SK-N-SH (cell line): ENCODE results near the gene NCKAP5. TPM values are rescaled to one million over a fixed set of nuclear protein-coding genes. Genes with fewer than 3 reads are reported as not detected.

Experiments used
- CTCF ChIA-PET: fragments of 300-600, 350-600 bp; formaldehyde crosslinking; extraction: SDS; loops from one replicate; lab custom pipeline; 2021; lab: Yijun Ruan, JAX
- POLR2A ChIA-PET: fragments of 350-600 bp; sonication (Branson Sonifier 250); formaldehyde crosslinking; extraction: SDS; loops from one replicate; lab custom pipeline; 2020; ENCODE audit warnings: antibody characterized with exemption, inconsistent platforms; lab: Yijun Ruan, JAX
- DNase-seq: peaks from one replicate; pipeline ENCODE4 v3.0.0; 2012
- H2AFZ ChIP-seq: fragments of 200-600 bp; sonication (generic); 2 replicates; pipeline ENCODE4 v1.8.1; 2016; ENCODE audit warnings: antibody characterized with exemption, mild to moderate bottlenecking, low read depth
- H3F3A ChIP-seq: fragments of 200-600 bp; sonication (generic); replicated peaks from 2 replicates; pipeline ENCODE3; 2016; ENCODE audit warnings: antibody characterized with exemption, mild to moderate bottlenecking; ENCODE audit not compliant: insufficient read depth
- H3K27ac ChIP-seq, 2 experiments: fragments of 200-500 bp in 1 of 2; fragments of 200-600 bp in 1 of 2; sonication (Bioruptor generic) in 1 of 2; sonication (generic), shearing (Covaris generic) in 1 of 2; 2 replicates each; pipeline versions ENCODE4 v1.5.1 to v1.6.1; 2014 to 2016; ENCODE audit warnings: low read depth in 2 of 2, inconsistent platforms in 1 of 2, low read length in 1 of 2, mild to moderate bottlenecking in 1 of 2, mixed read lengths in 1 of 2
- H3K27me3 ChIP-seq: fragments of 200-600 bp; sonication (generic), shearing (Covaris generic); 2 replicates; pipeline ENCODE4 v1.6.1; 2016; ENCODE audit warnings: mixed run types; ENCODE audit not compliant: insufficient read depth
- H3K36me3 ChIP-seq, 2 experiments: fragments of 200-500 bp in 1 of 2; fragments of 200-600 bp in 1 of 2; sonication (Bioruptor generic) in 1 of 2; sonication (generic) in 1 of 2; replicated peaks in 1 of 2; 2 replicates each; pipeline versions ENCODE3 to v1.5.1; 2014 to 2016; ENCODE audit warnings: low read length in 1 of 2, mild to moderate bottlenecking in 1 of 2; ENCODE audit not compliant: insufficient read depth in 2 of 2, control insufficient read depth in 1 of 2
- H3K4me1 ChIP-seq, 2 experiments: fragments of 200-500 bp in 1 of 2; fragments of 200-600 bp in 1 of 2; sonication (Bioruptor generic) in 1 of 2; sonication (generic), shearing (Covaris generic) in 1 of 2; 2 replicates each; pipeline versions ENCODE4 v1.5.1 to v1.6.1; 2014 to 2016; ENCODE audit warnings: low read depth in 1 of 2, low read length in 1 of 2, mixed run types in 1 of 2; ENCODE audit not compliant: insufficient read depth in 2 of 2, control insufficient read depth in 1 of 2
- H3K4me2 ChIP-seq: fragments of 200-600 bp; sonication (generic), shearing (Covaris generic); 2 replicates; pipeline ENCODE4 v1.6.1; 2017; ENCODE audit warnings: mixed run types
- H3K4me3 ChIP-seq, 2 experiments: fragments of 200-500 bp in 1 of 2; fragments of 200-600 bp in 1 of 2; sonication (Bioruptor generic) in 1 of 2; sonication (generic), shearing (Covaris generic) in 1 of 2; 2 replicates each; pipeline versions ENCODE4 v1.5.1 to v1.8.1; 2014 to 2016; ENCODE audit warnings: low read depth in 2 of 2, inconsistent platforms in 1 of 2, low read length in 1 of 2, mild to moderate bottlenecking in 1 of 2, mixed read lengths in 1 of 2, moderate library complexity in 1 of 2
- H3K79me2 ChIP-seq: fragments of 200-600 bp; sonication (generic); 2 replicates; pipeline ENCODE4 v1.8.1; 2017; ENCODE audit warnings: mild to moderate bottlenecking; ENCODE audit not compliant: insufficient read depth
- H3K9ac ChIP-seq: fragments of 200-600 bp; sonication (generic); 2 replicates; pipeline ENCODE4 v1.6.1; 2017; ENCODE audit warnings: mixed run types
- H3K9me2 ChIP-seq: fragments of 200-600 bp; sonication (generic); 2 replicates; pipeline ENCODE4 v1.6.1; 2017; ENCODE audit warnings: mixed run types
- H3K9me3 ChIP-seq: fragments of 200-600 bp; sonication (generic); 2 replicates; pipeline ENCODE4 v1.6.1; 2017; ENCODE audit warnings: mixed run types, mild to moderate bottlenecking, moderate library complexity
- H4K20me1 ChIP-seq: fragments of 200-600 bp; sonication (generic); 2 replicates; pipeline ENCODE4 v1.6.1; 2017; ENCODE audit warnings: mild to moderate bottlenecking, mixed run types; ENCODE audit not compliant: insufficient read depth
- EZH2phosphoT487 ChIP-seq: fragments of 200-600 bp; sonication (generic); IDR thresholded peaks from 2 replicates; pipeline ENCODE4 v1.6.1; 2017; ENCODE audit warnings: low read depth, mixed run types, mild to moderate bottlenecking, antibody characterized with exemption, moderate library complexity, borderline replicate concordance
- FOSL2 ChIP-seq: IDR thresholded peaks from 2 replicates; pipeline ENCODE4 v1.4.0; 2012; ENCODE audit warnings: low read depth, mild to moderate bottlenecking, moderate library complexity, borderline replicate concordance
- FOXJ3 ChIP-seq: sonication (generic); formaldehyde crosslinking; IDR thresholded peaks from 2 replicates; pipeline ENCODE4 v1.5.1; 2020; ENCODE audit warnings: mild to moderate bottlenecking, missing genetic modification reagents
- JUND ChIP-seq: IDR thresholded peaks from 2 replicates; pipeline ENCODE4 v1.4.0; 2012
- POLR2AphosphoS5 ChIP-seq: IDR thresholded peaks from 2 replicates; pipeline ENCODE4 v1.6.1; 2012; ENCODE audit warnings: low read depth, low read length
- RCOR1 ChIP-seq: fragments of 150-350 bp; IDR thresholded peaks from 2 replicates; pipeline ENCODE4 v1.6.1; 2017; ENCODE audit warnings: antibody characterized with exemption, low read length
- REST ChIP-seq: IDR thresholded peaks from 2 replicates; pipeline ENCODE4 v1.6.1; 2012; ENCODE audit warnings: mild to moderate bottlenecking, low read depth, low read length, moderate library complexity
- RFX5 ChIP-seq: IDR thresholded peaks from 2 replicates; pipeline ENCODE4 v1.6.1; 2012; ENCODE audit warnings: mild to moderate bottlenecking, improper control_type of control experiment, low read length
- RXRA ChIP-seq: IDR thresholded peaks from 2 replicates; pipeline ENCODE4 v1.4.0; 2012; ENCODE audit warnings: low read depth, mild to moderate bottlenecking, borderline replicate concordance
- SIN3A ChIP-seq: IDR thresholded peaks from 2 replicates; pipeline ENCODE4 v1.6.1; 2012; ENCODE audit warnings: low read depth, mild to moderate bottlenecking, low read length, moderate library complexity, borderline replicate concordance
- SMC3 ChIP-seq: IDR thresholded peaks from 2 replicates; pipeline ENCODE4 v1.6.1; 2012; ENCODE audit warnings: low read depth, low read length, improper control_type of control experiment
- TAF1 ChIP-seq: IDR thresholded peaks from 2 replicates; pipeline ENCODE4 v1.6.1; 2012; ENCODE audit warnings: low read depth, mild to moderate bottlenecking, low read length, moderate library complexity, borderline replicate concordance
- TCF12 ChIP-seq: IDR thresholded peaks from 2 replicates; pipeline ENCODE4 v1.4.0; 2012
- TEAD4 ChIP-seq: IDR thresholded peaks from 2 replicates; pipeline ENCODE4 v1.4.0; 2012; ENCODE audit warnings: mild to moderate bottlenecking, borderline replicate concordance; ENCODE audit not compliant: insufficient read depth
- USF1 ChIP-seq: IDR thresholded peaks from 2 replicates; pipeline ENCODE4 v1.4.0; 2012; ENCODE audit warnings: low read depth, borderline replicate concordance
- YY1 ChIP-seq: IDR thresholded peaks from 2 replicates; pipeline ENCODE4 v1.4.0; 2012; ENCODE audit warnings: low read depth, mild to moderate bottlenecking
- WGBS: methylation state at CpG from one replicate; pipeline ENCODE4 v1.1.6; 2017; ENCODE audit warnings: low lambda C conversion rate; 5-methylcytosine and 5-hydroxymethylcytosine counted together
- polyA plus RNA-seq, 3 experiments: library from polyadenylated mRNA; depleted of rRNA; stranded (reverse); fragments of >200 nt; gene quantifications; 2 replicates each; pipeline ENCODE4 v1.2.3, GENCODE V29; 2012
- TF ChIP-seq, protein P1 (sequence below): fragments of 150-350 bp; IDR thresholded peaks from 2 replicates; pipeline ENCODE4 v1.6.1; 2017; ENCODE audit warnings: antibody characterized with exemption, low read length, low read depth, borderline replicate concordance
- TF ChIP-seq, protein P2 (sequence below): IDR thresholded peaks from 2 replicates; pipeline ENCODE4 v1.4.0; 2012; ENCODE audit warnings: low read depth, borderline replicate concordance

The NCKAP5 gene
- polyA plus RNA-seq, 1 of the 3 experiments (the other 2 are of a cell fraction), result 0.02 TPM

DNA sequence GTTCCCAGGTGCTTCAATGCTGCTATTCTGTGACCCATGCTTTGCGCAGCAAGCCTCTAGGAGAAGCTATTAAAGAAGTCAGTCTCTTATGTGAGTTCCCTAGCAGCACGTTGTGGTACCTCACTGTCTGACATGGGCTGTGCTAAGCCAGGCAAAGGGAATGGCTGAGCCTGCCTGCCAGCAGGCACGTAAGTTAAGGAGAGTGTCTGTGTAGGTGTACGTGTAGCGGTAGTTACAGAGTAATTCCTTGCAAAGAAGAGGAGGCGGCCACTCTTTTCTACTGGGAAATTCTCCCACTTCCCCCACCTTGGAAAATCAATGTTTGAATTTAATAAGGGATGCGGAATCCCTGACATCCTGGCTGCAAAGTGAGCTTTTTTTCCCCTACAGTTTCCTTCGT lies 774.7 kb downstream of the NCKAP5 start:
- TF ChIP-seq FOSL2 (no peak), USF1 (no peak), YY1 (no peak), FOXJ3 (no peak), TEAD4 (no peak), SMC3 (no peak), POLR2AphosphoS5 (no peak), RCOR1 (no peak), JUND (no peak), TCF12 (no peak)
- TF ChIP-seq, protein P1, sequence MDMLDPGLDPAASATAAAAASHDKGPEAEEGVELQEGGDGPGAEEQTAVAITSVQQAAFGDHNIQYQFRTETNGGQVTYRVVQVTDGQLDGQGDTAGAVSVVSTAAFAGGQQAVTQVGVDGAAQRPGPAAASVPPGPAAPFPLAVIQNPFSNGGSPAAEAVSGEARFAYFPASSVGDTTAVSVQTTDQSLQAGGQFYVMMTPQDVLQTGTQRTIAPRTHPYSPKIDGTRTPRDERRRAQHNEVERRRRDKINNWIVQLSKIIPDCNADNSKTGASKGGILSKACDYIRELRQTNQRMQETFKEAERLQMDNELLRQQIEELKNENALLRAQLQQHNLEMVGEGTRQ, result no peak
- no peaks in the 10 kb centered on the region for H3K9me3 ChIP-seq
- H3K4me1 ChIP-seq, result no peaks in the 10 kb centered on the region; a peak in 1 of 4 replicates
- H3K9me2 ChIP-seq, result no peaks in the 10 kb centered on the region
- CTCF ChIA-PET, result interaction anchor here (0.9 to 1.0 kb wide), 2 partner anchors 21 to 42 kb away, joined by 3 read pairs; no protein-coding TSS in a partner anchor
- no peaks in the 10 kb centered on the region for H3K36me3 ChIP-seq
- POLR2A ChIA-PET, result no interaction called here
- no peak overlapping the region for H2AFZ ChIP-seq
- H4K20me1 ChIP-seq, result no peaks in the 10 kb centered on the region
- H3K9ac ChIP-seq, result no peak overlapping the region
- no peak for DNase-seq
- H3K4me2 ChIP-seq, result no peak overlapping the region
- H3K27me3 ChIP-seq, result no peaks in the 10 kb centered on the region
- no peak overlapping the region for H3K27ac ChIP-seq
- H3K79me2 ChIP-seq, result no peaks in the 10 kb centered on the region
- H3F3A ChIP-seq, result no peaks in the 10 kb centered on the region
- 81% methylated on average over 8 of the region's 8 CpGs for WGBS
- no peak overlapping the region for H3K4me3 ChIP-seq

DNA sequence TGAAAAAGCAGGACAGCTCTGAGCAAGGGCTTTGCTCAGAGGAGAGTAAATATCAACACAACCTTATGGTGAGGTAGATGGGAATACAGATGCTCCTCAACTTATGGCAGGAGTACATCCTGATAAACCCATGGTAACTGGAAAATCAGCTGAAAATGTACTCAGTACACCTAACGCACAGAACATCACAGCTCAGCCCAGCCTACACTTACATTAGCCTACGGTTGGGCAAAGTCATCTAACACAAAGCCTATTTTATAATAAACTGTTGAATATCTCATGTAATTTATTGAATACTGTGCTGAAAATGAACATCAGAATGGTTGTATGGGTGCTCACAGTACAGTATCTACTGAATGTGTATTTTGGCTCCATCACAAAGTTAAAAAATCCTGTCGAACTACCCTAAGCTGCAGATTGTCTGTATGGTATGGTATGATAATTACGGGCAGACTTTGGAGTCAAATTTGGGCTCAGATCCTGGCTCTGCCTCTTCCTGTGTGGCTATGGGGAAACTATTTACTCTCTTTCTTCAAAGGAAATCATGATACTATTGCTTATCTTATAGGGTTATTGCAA lies 778.0 kb downstream of the NCKAP5 start:
- no peaks in the 10 kb centered on the region for H4K20me1 ChIP-seq
- no peak for DNase-seq
- no peak overlapping the region for H3K4me2 ChIP-seq
- no peaks in the 10 kb centered on the region for H3K36me3 ChIP-seq
- no peaks in the 10 kb centered on the region for H3K79me2 ChIP-seq
- H3F3A ChIP-seq, result no peaks in the 10 kb centered on the region
- H3K9me2 ChIP-seq, result no peaks in the 10 kb centered on the region
- H3K9ac ChIP-seq, result no peak overlapping the region
- WGBS, result 89% methylated on average over 4 of the region's 4 CpGs
- no peaks in the 10 kb centered on the region; a peak in 1 of 4 replicates for H3K4me1 ChIP-seq
- H3K4me3 ChIP-seq, result no peak overlapping the region
- POLR2A ChIA-PET, result no interaction called here
- H3K27ac ChIP-seq, result no peak overlapping the region
- CTCF ChIA-PET, result no interaction called here
- no peaks in the 10 kb centered on the region for H3K27me3 ChIP-seq
- no peaks in the 10 kb centered on the region for H3K9me3 ChIP-seq
- H2AFZ ChIP-seq, result no peak overlapping the region
- no peak for TF ChIP-seq RFX5
- TF ChIP-seq EZH2phosphoT487, result no peak
- TF ChIP-seq TAF1, result no peak
- TF ChIP-seq RCOR1, result no peak
- TF ChIP-seq FOXJ3, result no peak
- no peak for TF ChIP-seq REST
- TF ChIP-seq JUND, result no peak
- no peak for TF ChIP-seq SIN3A
- TF ChIP-seq TEAD4, result no peak
- TF ChIP-seq, protein P1, result no peak
- TF ChIP-seq RXRA, result no peak
- TF ChIP-seq, protein P2, sequence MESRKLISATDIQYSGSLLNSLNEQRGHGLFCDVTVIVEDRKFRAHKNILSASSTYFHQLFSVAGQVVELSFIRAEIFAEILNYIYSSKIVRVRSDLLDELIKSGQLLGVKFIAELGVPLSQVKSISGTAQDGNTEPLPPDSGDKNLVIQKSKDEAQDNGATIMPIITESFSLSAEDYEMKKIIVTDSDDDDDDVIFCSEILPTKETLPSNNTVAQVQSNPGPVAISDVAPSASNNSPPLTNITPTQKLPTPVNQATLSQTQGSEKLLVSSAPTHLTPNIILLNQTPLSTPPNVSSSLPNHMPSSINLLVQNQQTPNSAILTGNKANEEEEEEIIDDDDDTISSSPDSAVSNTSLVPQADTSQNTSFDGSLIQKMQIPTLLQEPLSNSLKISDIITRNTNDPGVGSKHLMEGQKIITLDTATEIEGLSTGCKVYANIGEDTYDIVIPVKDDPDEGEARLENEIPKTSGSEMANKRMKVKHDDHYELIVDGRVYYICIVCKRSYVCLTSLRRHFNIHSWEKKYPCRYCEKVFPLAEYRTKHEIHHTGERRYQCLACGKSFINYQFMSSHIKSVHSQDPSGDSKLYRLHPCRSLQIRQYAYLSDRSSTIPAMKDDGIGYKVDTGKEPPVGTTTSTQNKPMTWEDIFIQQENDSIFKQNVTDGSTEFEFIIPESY, result no peak
